Hepatocyte (in vitro differentiated cells): ENCODE measurements around the gene SEMA4C. TPM values are rescaled to one million over a fixed set of nuclear protein-coding genes. Genes with fewer than 3 reads are reported as not detected.

Source experiments
- DNase-seq: peaks from one replicate; pipeline ENCODE4 v3.0.0-alpha.2; 2016; ENCODE audit warnings: low spot score
- H2AFZ ChIP-seq: fragments of 200-600 bp; sonication (generic); 2 replicates; pipeline ENCODE4 v1.6.0; 2016; ENCODE audit warnings: antibody characterized with exemption, mild to moderate bottlenecking
- H3K27ac ChIP-seq: fragments of 200-600 bp; sonication (generic); 2 replicates; pipeline ENCODE4 v1.5.1; 2016; ENCODE audit warnings: mild to moderate bottlenecking
- H3K27me3 ChIP-seq: fragments of 200-600 bp; sonication (generic); 2 replicates; pipeline ENCODE4 v1.6.1; 2016
- H3K36me3 ChIP-seq: fragments of 200-600 bp; sonication (generic); replicated peaks from 2 replicates; pipeline ENCODE4 v1.5.1; 2016; ENCODE audit warnings: low read depth; ENCODE audit not compliant: insufficient read depth
- H3K4me1 ChIP-seq: fragments of 200-600 bp; sonication (generic); 2 replicates; pipeline ENCODE4 v1.5.1; 2016; ENCODE audit warnings: mild to moderate bottlenecking, moderate library complexity; ENCODE audit not compliant: insufficient read depth
- H3K4me2 ChIP-seq: fragments of 200-600 bp; sonication (generic); 2 replicates; pipeline ENCODE4 v1.6.0; 2016
- H3K4me3 ChIP-seq: fragments of 200-600 bp; sonication (generic); 2 replicates; pipeline ENCODE4 v1.5.1; 2016; ENCODE audit warnings: mild to moderate bottlenecking
- H3K79me2 ChIP-seq: fragments of 200-600 bp; sonication (generic); 2 replicates; pipeline ENCODE4 v1.6.0; 2017; ENCODE audit warnings: mild to moderate bottlenecking
- H3K9me2 ChIP-seq: fragments of 200-600 bp; sonication (generic); replicated peaks from 2 replicates; pipeline ENCODE4 v1.6.0; 2017; ENCODE audit warnings: mild to moderate bottlenecking; ENCODE audit not compliant: insufficient read depth
- H3K9me3 ChIP-seq: fragments of 200-600 bp; sonication (generic); 2 replicates; pipeline ENCODE4 v1.5.1; 2016; ENCODE audit warnings: low read depth, mild to moderate bottlenecking
- H4K20me1 ChIP-seq: fragments of 200-600 bp; sonication (generic); 2 replicates; pipeline ENCODE4 v1.6.0; 2016; ENCODE audit warnings: mild to moderate bottlenecking; ENCODE audit not compliant: insufficient read depth, poor library complexity, severe bottlenecking
- EZH2 ChIP-seq: fragments of 200-600 bp; sonication (generic); IDR thresholded peaks from 2 replicates; pipeline ENCODE4 v1.6.1; 2016; ENCODE audit warnings: antibody characterized with exemption, mild to moderate bottlenecking, borderline replicate concordance
- EZH2phosphoT487 ChIP-seq: fragments of 200-600 bp; sonication (generic); IDR thresholded peaks from one replicate; pipeline ENCODE4 v1.6.1; 2018; ENCODE audit warnings: antibody characterized with exemption, mild to moderate bottlenecking, low read depth, moderate library complexity; ENCODE audit not compliant: unreplicated experiment, severe bottlenecking
- WGBS: methylation state at CpG from one replicate; pipeline ENCODE4 v1.1.6; 2016; ENCODE audit warnings: low lambda C conversion rate; ENCODE audit errors: missing lambda C conversion rate; 5-methylcytosine and 5-hydroxymethylcytosine counted together
- polyA plus RNA-seq: library from polyadenylated mRNA; unstranded; fragments of >200 nt; fragmentation: Nextera tagmentation; extraction: Ambion mirVana; gene quantifications from 2 replicates; pipeline ENCODE4 v1.2.1, GENCODE V29; 2016
- total RNA-seq: library from RNA; depleted of rRNA; stranded (reverse); fragments of >200 nt; gene quantifications from 2 replicates; pipeline ENCODE4 v1.2.3, GENCODE V29; 2014
- TF ChIP-seq, protein P1 (sequence below): fragments of 200-600 bp; sonication (generic); IDR thresholded peaks from 2 replicates; pipeline ENCODE4 v1.5.1; 2016; ENCODE audit warnings: antibody characterized with exemption, mild to moderate bottlenecking; ENCODE audit not compliant: poor library complexity

The SEMA4C gene
- total and polyA plus RNA-seq, 2 experiments from 2014 or later = 28.6 to 37.5 TPM

DNA sequence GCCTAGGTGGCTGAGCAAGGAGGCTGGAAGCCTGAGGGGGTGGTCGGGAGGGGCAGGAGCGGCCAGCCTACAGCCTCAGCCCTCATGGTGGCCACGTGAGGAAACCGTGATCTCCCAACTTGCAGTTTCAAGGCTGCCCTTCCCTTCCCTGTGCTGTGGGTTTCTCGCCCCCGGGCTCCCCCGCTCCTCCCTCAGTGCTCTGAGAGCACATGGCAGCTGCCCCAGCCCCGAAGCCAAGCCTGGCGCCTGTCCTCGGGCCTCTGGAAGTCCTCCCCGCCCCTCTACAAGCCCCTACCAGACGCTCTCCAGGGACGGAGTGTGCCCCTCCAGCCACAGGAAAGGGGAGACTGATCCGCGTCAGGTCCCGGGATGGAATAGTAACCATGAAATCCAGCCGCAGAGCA is 25.5 kb downstream of the SEMA4C start:
- H3K27ac ChIP-seq = no peak overlapping the region
- WGBS = 91% methylated on average over 13 of the region's 17 CpGs

DNA sequence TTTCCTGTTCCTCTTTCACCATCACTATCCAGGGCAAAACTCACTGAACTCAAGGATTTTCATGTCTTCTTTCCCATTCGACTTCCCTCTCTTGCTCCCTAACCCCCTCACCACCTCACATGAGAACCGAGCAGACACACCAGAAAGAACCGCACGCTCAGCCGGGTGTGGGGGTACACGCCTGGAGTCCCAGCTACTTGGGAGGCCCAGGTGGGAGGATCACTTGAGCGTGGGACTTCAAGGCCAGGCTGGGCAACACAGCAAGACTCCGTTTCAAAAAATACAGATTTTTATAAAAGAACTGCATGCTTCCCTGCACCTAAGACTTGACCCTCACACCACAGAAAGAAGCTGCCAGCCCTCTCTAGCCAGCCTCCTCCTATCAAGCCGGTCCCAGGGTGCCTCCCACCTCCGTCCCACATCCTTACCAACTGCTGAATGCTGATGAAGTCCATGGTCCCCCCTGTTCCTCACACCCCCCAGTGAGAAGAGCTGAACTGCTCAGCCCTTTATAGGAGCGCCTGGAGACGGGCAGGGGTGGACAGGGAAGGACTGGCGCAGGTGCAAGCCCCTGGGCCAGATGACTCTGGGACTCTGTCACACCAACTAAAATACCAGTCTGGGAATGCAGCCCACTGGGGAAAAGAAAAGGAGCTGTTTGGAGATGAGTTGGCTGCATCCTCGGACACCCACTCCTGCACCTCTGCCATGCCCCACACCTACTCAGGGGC is 26.2 kb downstream of the SEMA4C start, which contains the start of gene ANKRD23:
Gene ANKRD23, minus strand, starts transcription at position 484 of the 731 bp plus-strand sequence. Its CDS starts 29 bp downstream, at position 455.
- H4K20me1 ChIP-seq = no peaks in the 10 kb centered on the region
- no peaks in the 10 kb centered on the region for H3K4me1 ChIP-seq
- no peaks in the 10 kb centered on the region for H3K36me3 ChIP-seq
- H2AFZ ChIP-seq = no peak within 1 kb of the TSS
- no peaks in the 10 kb centered on the region for H3K79me2 ChIP-seq
- H3K27me3 ChIP-seq = no peaks in the 10 kb centered on the region
- no peaks in the 10 kb centered on the region for H3K9me3 ChIP-seq
- DNase-seq = no peak
- 96% methylated on average over 14 of the region's 14 CpGs for WGBS
- H3K4me2 ChIP-seq = no peak within 1 kb of the TSS
- TF ChIP-seq EZH2 = no peak
- no peak for TF ChIP-seq EZH2phosphoT487
- TF ChIP-seq, protein P1, sequence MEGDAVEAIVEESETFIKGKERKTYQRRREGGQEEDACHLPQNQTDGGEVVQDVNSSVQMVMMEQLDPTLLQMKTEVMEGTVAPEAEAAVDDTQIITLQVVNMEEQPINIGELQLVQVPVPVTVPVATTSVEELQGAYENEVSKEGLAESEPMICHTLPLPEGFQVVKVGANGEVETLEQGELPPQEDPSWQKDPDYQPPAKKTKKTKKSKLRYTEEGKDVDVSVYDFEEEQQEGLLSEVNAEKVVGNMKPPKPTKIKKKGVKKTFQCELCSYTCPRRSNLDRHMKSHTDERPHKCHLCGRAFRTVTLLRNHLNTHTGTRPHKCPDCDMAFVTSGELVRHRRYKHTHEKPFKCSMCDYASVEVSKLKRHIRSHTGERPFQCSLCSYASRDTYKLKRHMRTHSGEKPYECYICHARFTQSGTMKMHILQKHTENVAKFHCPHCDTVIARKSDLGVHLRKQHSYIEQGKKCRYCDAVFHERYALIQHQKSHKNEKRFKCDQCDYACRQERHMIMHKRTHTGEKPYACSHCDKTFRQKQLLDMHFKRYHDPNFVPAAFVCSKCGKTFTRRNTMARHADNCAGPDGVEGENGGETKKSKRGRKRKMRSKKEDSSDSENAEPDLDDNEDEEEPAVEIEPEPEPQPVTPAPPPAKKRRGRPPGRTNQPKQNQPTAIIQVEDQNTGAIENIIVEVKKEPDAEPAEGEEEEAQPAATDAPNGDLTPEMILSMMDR = no peak
- H3K27ac ChIP-seq = no peak within 1 kb of the TSS
- no peak within 1 kb of the TSS for H3K4me3 ChIP-seq
- no peaks in the 10 kb centered on the region for H3K9me2 ChIP-seq

More for the DNA sequence above, 25.5 kb downstream of the SEMA4C start:
- DNase-seq = no peak
- no peaks in the 10 kb centered on the region for H4K20me1 ChIP-seq
- no peaks in the 10 kb centered on the region for H3K27me3 ChIP-seq
- H3K9me2 ChIP-seq = no peaks in the 10 kb centered on the region
- H3K36me3 ChIP-seq = no peaks in the 10 kb centered on the region
- no peaks in the 10 kb centered on the region for H3K4me1 ChIP-seq
- H3K4me2 ChIP-seq = no peak overlapping the region
- no peaks in the 10 kb centered on the region for H3K79me2 ChIP-seq
- H2AFZ ChIP-seq = no peak overlapping the region
- TF ChIP-seq EZH2 = no peak
- TF ChIP-seq, protein P1 = no peak
- no peak for TF ChIP-seq EZH2phosphoT487
- H3K9me3 ChIP-seq = no peaks in the 10 kb centered on the region
- H3K4me3 ChIP-seq = no peak overlapping the region

DNA sequence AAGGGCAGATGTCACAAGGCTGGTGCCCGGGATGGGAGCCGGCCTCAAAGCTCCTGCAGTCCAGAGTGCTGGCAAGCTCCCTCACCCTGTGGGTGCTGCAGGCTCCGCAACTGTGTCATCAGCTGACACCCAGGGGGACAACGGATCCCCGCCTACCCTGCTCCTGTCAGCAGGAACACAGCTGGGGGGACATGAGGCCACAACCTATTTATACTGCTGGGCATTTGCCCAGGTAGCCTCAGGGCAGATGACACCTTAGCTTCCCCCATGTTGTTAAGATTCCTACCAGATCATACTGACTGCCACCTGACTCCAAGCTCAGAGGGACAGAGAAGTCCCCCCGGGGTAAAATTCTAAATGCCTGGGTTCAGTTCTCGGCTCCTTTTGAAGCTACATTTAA is 27.3 kb downstream of the SEMA4C start:
- TF ChIP-seq EZH2phosphoT487 = no peak
- no peak for TF ChIP-seq EZH2
- TF ChIP-seq, protein P1 = no peak
- no peak for DNase-seq
- no peaks in the 10 kb centered on the region for H3K9me3 ChIP-seq
- WGBS = 91% methylated on average over 7 of the region's 7 CpGs
- no peak overlapping the region for H3K4me3 ChIP-seq
- H3K4me2 ChIP-seq = no peak overlapping the region
- no peaks in the 10 kb centered on the region for H3K4me1 ChIP-seq
- H3K27ac ChIP-seq = no peak overlapping the region
- no peaks in the 10 kb centered on the region for H3K27me3 ChIP-seq
- H3K36me3 ChIP-seq = no peaks in the 10 kb centered on the region
- H4K20me1 ChIP-seq = no peaks in the 10 kb centered on the region
- H3K79me2 ChIP-seq = no peaks in the 10 kb centered on the region
- no peak overlapping the region for H2AFZ ChIP-seq
- no peaks in the 10 kb centered on the region for H3K9me2 ChIP-seq
